CD14-positive monocyte (primary cell): ENCODE data around the gene TTBK1. TPM values are rescaled to one million over a fixed set of nuclear protein-coding genes. Genes with fewer than 3 reads are reported as not detected.

Source experiments
- DNase-seq, 3 donors: peaks; one replicate each; pipeline ENCODE4 v3.0.0-alpha.2; 2011 to 2022
- H2AFZ ChIP-seq: 2 replicates; pipeline ENCODE4 v1.6.0; 2012; ENCODE audit warnings: mild to moderate bottlenecking, low read depth, low read length, inconsistent platforms; ENCODE audit not compliant: insufficient read depth, poor library complexity, severe bottlenecking
- H3K27ac ChIP-seq, 2 donors: 1 replicate in 1 of 2; 2 replicates in 1 of 2; pipeline ENCODE4 v1.5.1; 2012 to 2013; ENCODE audit warnings: low read length in 2 of 2, control low read depth in 1 of 2, inconsistent platforms in 1 of 2, low read depth in 1 of 2, mild to moderate bottlenecking in 1 of 2
- H3K27me3 ChIP-seq, 2 donors: one replicate each; pipeline versions ENCODE4 v1.6.0 to v1.6.1; 2011 to 2013; ENCODE audit warnings: low read length in 2 of 2; ENCODE audit not compliant: control insufficient read depth in 2 of 2, insufficient read depth in 2 of 2
- H3K36me3 ChIP-seq, 2 donors: replicated peaks in 1 of 2; 1 replicate in 1 of 2; 2 replicates in 1 of 2; pipeline versions ENCODE4 v1.5.1 to v1.6.1; 2012 to 2013; ENCODE audit warnings: low read length in 2 of 2, control low read depth in 1 of 2, inconsistent platforms in 1 of 2, mild to moderate bottlenecking in 1 of 2; ENCODE audit not compliant: insufficient read depth in 2 of 2, control insufficient read depth in 1 of 2
- H3K4me1 ChIP-seq, 2 donors: 1 replicate in 1 of 2; 2 replicates in 1 of 2; pipeline versions ENCODE4 v1.5.1 to v1.6.1; 2012 to 2013; ENCODE audit warnings: low read length in 2 of 2, control low read depth in 1 of 2, inconsistent platforms in 1 of 2, mild to moderate bottlenecking in 1 of 2, moderate library complexity in 1 of 2; ENCODE audit not compliant: insufficient read depth in 2 of 2, control insufficient read depth in 1 of 2
- H3K4me2 ChIP-seq: replicated peaks from 2 replicates; pipeline ENCODE3; 2012; ENCODE audit warnings: low read length, moderate library complexity, mild to moderate bottlenecking; ENCODE audit not compliant: poor library complexity, severe bottlenecking; ENCODE audit errors: extremely low read depth
- H3K4me3 ChIP-seq, 3 experiments: fragments of 200-600 bp in 1 of 3; sonication (generic) in 1 of 3; replicated peaks in 1 of 3; 1 replicate in 2 of 3; 2 replicates in 1 of 3; pipeline ENCODE4 v1.5.1; 2011 to 2013; ENCODE audit warnings: low read length in 3 of 3, mild to moderate bottlenecking in 3 of 3, control low read depth in 2 of 3, low read depth in 2 of 3, inconsistent platforms in 1 of 3, moderate library complexity in 1 of 3
- H3K79me2 ChIP-seq: 2 replicates; pipeline ENCODE4 v1.6.0; 2012; ENCODE audit warnings: mild to moderate bottlenecking, control low read depth, inconsistent platforms, low read length, moderate library complexity; ENCODE audit not compliant: insufficient read depth
- H3K9ac ChIP-seq: 2 replicates; pipeline ENCODE4 v1.6.0; 2017; ENCODE audit warnings: low read length, mild to moderate bottlenecking; ENCODE audit not compliant: insufficient read depth, poor library complexity, severe bottlenecking
- H3K9me3 ChIP-seq, 2 donors: replicated peaks in 1 of 2; 1 replicate in 1 of 2; 2 replicates in 1 of 2; pipeline versions ENCODE4 v1.5.1 to v1.6.1; 2012 to 2013; ENCODE audit warnings: low read length in 2 of 2, control low read depth in 1 of 2; ENCODE audit not compliant: control insufficient read depth in 1 of 2, insufficient read depth in 1 of 2
- H4K20me1 ChIP-seq: 2 replicates; pipeline ENCODE4 v1.6.0; 2012; ENCODE audit warnings: mild to moderate bottlenecking, low read length, control low read depth, moderate library complexity; ENCODE audit not compliant: insufficient read depth
- H3K27ac Mint-ChIP-seq, 7 donors: one replicate each; pipeline ENCODE4 v1.8.0; 2020; ENCODE audit warnings: mild to moderate bottlenecking in 7 of 7, mixed read lengths in 7 of 7, moderate library complexity in 6 of 7, inconsistent platforms in 2 of 7
- H3K27me3 Mint-ChIP-seq, 3 donors: one replicate each; pipeline ENCODE4 v1.8.0; 2021 to 2022; ENCODE audit warnings: low read depth in 3 of 3, mild to moderate bottlenecking in 3 of 3, mixed read lengths in 3 of 3, moderate library complexity in 3 of 3, inconsistent platforms in 1 of 3
- H3K36me3 Mint-ChIP-seq, 2 donors: one replicate each; pipeline ENCODE4 v1.8.0; 2020; ENCODE audit warnings: mixed read lengths in 2 of 2, inconsistent platforms in 1 of 2, mild to moderate bottlenecking in 1 of 2
- H3K4me1 Mint-ChIP-seq: one replicate; pipeline ENCODE4 v1.8.0; 2020; ENCODE audit warnings: mild to moderate bottlenecking, mixed read lengths
- H3K4me3 Mint-ChIP-seq, 2 donors: one replicate each; pipeline ENCODE4 v1.8.0; 2020; ENCODE audit warnings: mild to moderate bottlenecking in 2 of 2, mixed read lengths in 2 of 2, moderate library complexity in 1 of 2
- H3K9me3 Mint-ChIP-seq, 7 donors: one replicate each; pipeline ENCODE4 v1.8.0; 2020 to 2022; ENCODE audit warnings: mixed read lengths in 7 of 7, mild to moderate bottlenecking in 6 of 7, moderate library complexity in 6 of 7, inconsistent platforms in 2 of 7
- CTCF ChIP-seq: fragments of 200-600 bp; IDR thresholded peaks from one replicate; pipeline ENCODE4 v1.8.0; 2022; ENCODE audit warnings: antibody characterized with exemption, mild to moderate bottlenecking
- WGBS: methylation state at CpG from one replicate; pipeline ENCODE4 v1.1.5; 2013; ENCODE audit warnings: missing lambda C conversion rate; ENCODE audit not compliant: insufficient coverage; 5-methylcytosine and 5-hydroxymethylcytosine counted together
- intact Hi-C, 2 donors: fragments of 100-400 bp; cut with micrococcal nuclease; formaldehyde crosslinking; loops; one replicate each; pipeline versions ENCODE4 v1.15.0 to v1.15.1; 2023
- polyA plus RNA-seq, 3 donors: library from polyadenylated mRNA; depleted of rRNA in 1 of 3; unstranded in 2 of 3; stranded (reverse) in 1 of 3; fragments of 300-500 nt in 2 of 3; fragments of >200 nt in 1 of 3; fragmentation: Illumina TruSeq in 2 of 3; gene quantifications; 1 replicate in 2 of 3; 2 replicates in 1 of 3; pipeline ENCODE4 v1.2.3, GENCODE V29; 2012 to 2021

TTBK1 gene
- polyA plus RNA-seq, 3 donors, result not detected

- no peak overlapping the region for H3K27ac Mint-ChIP-seq
- H3K36me3 ChIP-seq, result no peaks in the 10 kb centered on the region
- intact Hi-C loops, result no loop called here
- no peak for DNase-seq
- peaks cover 0 to 4% (median 0%) of the 10 kb centered on the region in 7 donors for H3K9me3 Mint-ChIP-seq
- H3K27me3 Mint-ChIP-seq, result peaks cover 32 to 46% (median 40%) of the 10 kb centered on the region in 3 donors
- peaks cover 0 to 34% of the 10 kb centered on the region in 2 donors for H3K27me3 ChIP-seq
- no peaks in the 10 kb centered on the region for H4K20me1 ChIP-seq
- H3K36me3 Mint-ChIP-seq, result no peaks in the 10 kb centered on the region
- peak overlapping the region in 1 of 2 donors; percentile 80 for H3K4me3 Mint-ChIP-seq
- no peaks in the 10 kb centered on the region for H3K9me3 ChIP-seq
- no peak for TF ChIP-seq CTCF
- no peak overlapping the region for H2AFZ ChIP-seq
- no peak overlapping the region for H3K9ac ChIP-seq
- no peak overlapping the region for H3K4me3 ChIP-seq
- H3K4me2 ChIP-seq, result no peak overlapping the region
- no peaks in the 10 kb centered on the region for H3K79me2 ChIP-seq
- no peaks in the 10 kb centered on the region for H3K4me1 ChIP-seq
- H3K27ac ChIP-seq, result no peak overlapping the region
- H3K4me1 Mint-ChIP-seq, result peaks cover 2% of the 10 kb centered on the region
- 90% methylated on average over 5 of the region's 5 CpGs for WGBS
Measured at GRCh38 chr6:43285832-43286231, 42.6 kb downstream of the TTBK1 start.

- no peaks in the 10 kb centered on the region for H3K36me3 Mint-ChIP-seq
- no peak for DNase-seq
- Histone ChIP-seq H3K4me2 (no peak overlapping the region), H3K4me1 (no peaks in the 10 kb centered on the region), H2AFZ (no peak overlapping the region), H4K20me1 (no peaks in the 10 kb centered on the region), H3K9me3 (no peaks in the 10 kb centered on the region), H3K27me3 (peaks cover 0 to 34% of the 10 kb centered on the region in 2 donors), H3K79me2 (no peaks in the 10 kb centered on the region), H3K36me3 (no peaks in the 10 kb centered on the region), H3K4me3 (no peak overlapping the region), H3K9ac (no peak overlapping the region), H3K27ac (no peak overlapping the region)
- peaks cover 2% of the 10 kb centered on the region for H3K4me1 Mint-ChIP-seq
- H3K4me3 Mint-ChIP-seq, result peak overlapping the region in 1 of 2 donors; percentile 7
- no peak overlapping the region for H3K27ac Mint-ChIP-seq
- intact Hi-C loops, result no loop called here
- 75% methylated on average over 2 of the region's 6 CpGs for WGBS
- H3K27me3 Mint-ChIP-seq, result peaks cover 29 to 40% (median 36%) of the 10 kb centered on the region in 3 donors
- TF ChIP-seq CTCF, result no peak
- H3K9me3 Mint-ChIP-seq, result peaks cover 0 to 4% (median 0%) of the 10 kb centered on the region in 7 donors
Measured at GRCh38 chr6:43286456-43286979, 43.2 kb downstream of the TTBK1 start.
